Astrocyte of the cerebellum (primary cell): Measurements from ENCODE around the gene FBXO17.
"Not testable (repeated sequence)": the region's sequence is repeated elsewhere in the genome, so short reads cannot be mapped to it uniquely, and the experiment has no call there.

ENCODE experiments used
- DNase-seq: peaks from one replicate; pipeline ENCODE4 v3.0.0-alpha.2; 2011; ENCODE audit warnings: low read depth
- H3K4me3 ChIP-seq: 2 replicates; pipeline ENCODE4 v1.5.1; 2011; ENCODE audit warnings: mild to moderate bottlenecking, low read depth, low read length, moderate library complexity
- in situ Hi-C: cut with HindIII; loops from 2 replicates; pipeline ENCODE4 v1.10.0; 2017; ENCODE audit warnings: low sequenced_read_pairs
- TF ChIP-seq, protein P1 (sequence below): IDR thresholded peaks from 2 replicates; pipeline ENCODE4 v1.5.1; 2012; ENCODE audit warnings: low read length, low read depth, moderate library complexity, mild to moderate bottlenecking; ENCODE audit errors: missing control alignments

Gene FBXO17

DNA sequence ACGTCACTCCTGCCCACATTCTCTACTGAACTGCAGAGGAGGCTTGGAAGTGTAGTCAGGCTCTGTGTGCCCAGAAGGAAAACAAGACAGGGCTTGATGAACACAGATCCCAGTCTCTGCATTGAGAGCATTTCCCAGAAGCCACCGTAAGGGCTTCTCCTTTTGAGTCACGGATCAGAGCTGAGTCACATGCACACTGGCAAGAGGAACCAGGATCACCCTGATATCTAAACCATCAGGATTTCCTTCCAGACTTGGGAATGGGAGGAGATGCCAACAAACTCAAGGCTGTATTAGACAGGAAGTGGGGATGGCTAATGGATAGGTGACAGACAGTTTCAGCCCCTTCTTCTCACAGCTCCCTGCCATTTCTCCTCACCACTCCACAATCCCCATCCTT, 17.7 kb upstream of the FBXO17 start:
- H3K4me3 ChIP-seq, result no peak overlapping the region
- no peak for DNase-seq
- TF ChIP-seq, protein P1, sequence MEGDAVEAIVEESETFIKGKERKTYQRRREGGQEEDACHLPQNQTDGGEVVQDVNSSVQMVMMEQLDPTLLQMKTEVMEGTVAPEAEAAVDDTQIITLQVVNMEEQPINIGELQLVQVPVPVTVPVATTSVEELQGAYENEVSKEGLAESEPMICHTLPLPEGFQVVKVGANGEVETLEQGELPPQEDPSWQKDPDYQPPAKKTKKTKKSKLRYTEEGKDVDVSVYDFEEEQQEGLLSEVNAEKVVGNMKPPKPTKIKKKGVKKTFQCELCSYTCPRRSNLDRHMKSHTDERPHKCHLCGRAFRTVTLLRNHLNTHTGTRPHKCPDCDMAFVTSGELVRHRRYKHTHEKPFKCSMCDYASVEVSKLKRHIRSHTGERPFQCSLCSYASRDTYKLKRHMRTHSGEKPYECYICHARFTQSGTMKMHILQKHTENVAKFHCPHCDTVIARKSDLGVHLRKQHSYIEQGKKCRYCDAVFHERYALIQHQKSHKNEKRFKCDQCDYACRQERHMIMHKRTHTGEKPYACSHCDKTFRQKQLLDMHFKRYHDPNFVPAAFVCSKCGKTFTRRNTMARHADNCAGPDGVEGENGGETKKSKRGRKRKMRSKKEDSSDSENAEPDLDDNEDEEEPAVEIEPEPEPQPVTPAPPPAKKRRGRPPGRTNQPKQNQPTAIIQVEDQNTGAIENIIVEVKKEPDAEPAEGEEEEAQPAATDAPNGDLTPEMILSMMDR, result no peak
- in situ Hi-C loops, result no loop called here

GRCh38 chr19:38990949-38991697, 15.6 kb upstream of the FBXO17 start:
- TF ChIP-seq, protein P1, result no peak
- DNase-seq, result no peak
- H3K4me3 ChIP-seq, result no peak overlapping the region
- in situ Hi-C loops, result no loop called here

- H3K4me3 ChIP-seq, DNase-seq, in situ Hi-C loops: not testable (repeated sequence)
Measured at GRCh38 chr19:38989614-38990013, 14.1 kb upstream of the FBXO17 start.

- no peak for DNase-seq
- in situ Hi-C loops, result no loop called here
- TF ChIP-seq, protein P1, result no peak
- no peak overlapping the region for H3K4me3 ChIP-seq
Measured at GRCh38 chr19:38989066-38989605, 13.6 kb upstream of the FBXO17 start.

DNA sequence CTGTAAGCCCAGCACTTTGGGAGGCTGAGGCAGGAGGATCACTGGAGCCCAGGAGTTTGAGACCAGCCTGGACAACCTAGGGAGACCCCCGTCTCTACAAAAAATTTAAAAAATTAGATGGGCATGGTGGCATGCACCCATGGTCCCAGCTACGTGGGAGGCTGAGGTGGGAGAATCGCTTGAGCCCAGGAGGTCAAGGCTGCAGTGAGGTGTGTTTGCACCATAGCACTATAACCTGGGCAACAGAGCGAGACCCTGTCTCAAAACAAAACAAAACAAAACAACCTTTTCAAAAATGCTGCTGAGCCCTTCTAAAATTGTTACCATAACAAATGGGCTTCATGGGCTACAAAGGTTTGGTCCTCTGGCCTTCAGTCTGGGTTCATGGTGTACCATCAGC, 13.1 kb upstream of the FBXO17 start:
- H3K4me3 ChIP-seq, DNase-seq, in situ Hi-C loops: not testable (repeated sequence)

DNA sequence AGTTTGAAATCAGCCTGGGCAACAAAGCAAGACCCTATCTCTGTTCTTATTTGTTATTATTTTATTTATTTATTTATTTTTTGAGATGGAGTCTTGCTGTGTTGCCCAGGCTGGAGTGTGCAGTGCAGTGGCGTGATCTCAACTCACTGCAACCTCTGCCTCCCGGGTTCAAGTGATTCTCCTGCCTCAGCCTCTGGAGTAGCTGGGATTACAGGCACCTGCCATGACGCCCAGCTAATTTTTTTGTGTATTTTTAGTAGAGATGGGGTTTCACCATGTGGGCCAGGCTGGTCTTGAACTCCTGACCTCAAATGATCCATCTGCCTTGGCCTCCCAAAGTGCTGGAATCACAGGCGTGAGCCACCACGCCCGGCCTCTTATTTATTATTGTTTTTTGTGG, 12.2 kb upstream of the FBXO17 start:
- in situ Hi-C loops, DNase-seq, H3K4me3 ChIP-seq: not testable (repeated sequence)

DNA sequence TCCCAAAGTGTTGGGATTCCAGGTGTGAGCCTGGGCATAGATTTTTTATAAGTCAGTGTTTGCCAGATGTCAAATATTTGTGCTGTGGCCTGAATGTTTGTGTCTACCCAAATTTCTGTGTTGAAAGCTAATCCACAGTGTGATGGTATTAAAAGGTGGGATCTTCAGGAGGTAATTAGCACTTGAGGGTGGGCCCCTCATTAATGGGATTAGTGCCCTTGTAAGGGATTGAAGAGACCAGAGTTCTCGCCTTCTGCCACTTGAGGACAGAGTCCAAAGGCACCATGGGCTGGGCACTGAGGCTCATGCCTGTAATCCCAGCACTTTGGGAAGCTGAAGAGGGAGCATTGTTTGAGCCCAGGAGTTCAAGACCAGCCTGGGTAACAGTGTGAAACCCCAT, 9.7 kb upstream of the FBXO17 start:
- no peak for DNase-seq
- in situ Hi-C loops, result no loop called here
- TF ChIP-seq, protein P1, result no peak
- no peak overlapping the region for H3K4me3 ChIP-seq

DNA sequence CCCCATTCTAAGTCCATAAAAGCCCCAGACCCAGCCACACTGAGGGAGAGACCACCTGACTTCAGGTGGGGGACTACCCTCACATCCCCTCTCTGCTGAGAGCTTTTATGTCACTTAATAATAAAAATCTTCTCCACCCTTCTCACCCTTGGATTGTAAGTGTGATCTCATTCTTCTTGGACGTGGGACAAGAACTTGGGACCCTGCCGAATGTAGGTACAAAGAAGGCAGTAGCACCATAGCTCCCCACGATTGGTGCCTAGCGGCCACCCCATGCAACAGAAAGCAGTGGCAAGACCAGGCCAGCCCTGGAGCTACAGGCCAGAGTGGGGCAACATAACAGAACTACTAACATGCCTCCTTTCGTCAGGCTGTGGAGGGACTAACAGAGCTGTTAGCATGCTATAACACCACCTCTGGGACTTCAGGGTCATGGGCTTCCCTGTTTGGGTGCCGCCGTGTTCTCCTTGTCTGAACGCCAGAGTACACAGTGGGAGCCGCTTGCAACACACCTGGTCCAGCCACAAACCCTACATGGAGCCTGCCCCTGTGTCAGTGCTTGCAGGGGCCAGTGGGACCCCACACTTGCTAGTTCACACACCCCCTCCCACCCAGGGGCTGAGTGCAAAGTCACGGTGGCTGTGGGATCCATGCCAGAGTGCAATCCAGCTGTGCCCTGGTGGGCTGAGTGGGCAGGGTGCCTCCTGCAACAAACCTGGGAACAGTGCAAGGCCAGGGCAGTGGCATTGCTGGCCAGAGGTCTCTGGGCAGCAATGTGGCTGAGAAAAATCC, 5.2 kb upstream of the FBXO17 start:
- DNase-seq, result no peak
- in situ Hi-C loops, result no loop called here
- TF ChIP-seq, protein P1, result no peak
- H3K4me3 ChIP-seq, result no peak overlapping the region
